ENCODE measurements around the gene LYZ. TPM values are rescaled to one million over a fixed set of nuclear protein-coding genes. Genes with fewer than 3 reads are reported as not detected.
A peak's percentile ranks its signal among the peaks of the same experiment; 100 is the strongest.

Gene LYZ
- total and polyA plus RNA-seq, 9 of the 15 experiments (the other 6 are each of a cell fraction or from before 2014, with no cell fraction given), result 27.2 to 96.3 (median 42.1) TPM

GRCh38 chr12:69359531-69360347 lies 11.6 kb downstream of the LYZ start, which contains the start of gene YEATS4 (continued):
- TF ChIP-seq RBM34 (IDR thresholded peaks at IDR 0.05; ENCODE audit: borderline replicate concordance, insufficient read depth, low read length), result no peak
- TF ChIP-seq FOXJ2 (tag; IDR thresholded peaks at IDR 0.05), result no peak
- TF ChIP-seq NFIX (CRISPR knock-in tag; IDR thresholded peaks at IDR 0.05; ENCODE audit: low read depth), result no peak
- TF ChIP-seq GTF2B (IDR thresholded peaks at IDR 0.05; ENCODE audit: extremely low read depth, insufficient read length), result peak; percentile 68
- TF ChIP-seq KLF1 (tag; IDR thresholded peaks at IDR 0.05), result peak; percentile 81; the same call in 1 of the 2 replicates
- TF ChIP-seq CHCHD3 (CRISPR knock-in tag; IDR thresholded peaks at IDR 0.05), result no peak
- TF ChIP-seq JUNB (CRISPR knock-in tag; conservative IDR thresholded peaks at IDR 0.05), result no peak
- TF ChIP-seq ATF6 (CRISPR knock-in tag; IDR thresholded peaks at IDR 0.05), result no peak; the same call in 1 of the 2 replicates
- TF ChIP-seq EP400 (IDR thresholded peaks at IDR 0.05), result peak; percentile 98
- peak; percentile 12; the same call in 1 of the 2 replicates for TF ChIP-seq TCF3 (CRISPR knock-in tag; IDR thresholded peaks at IDR 0.05)
- no peak for TF ChIP-seq MEF2A (IDR thresholded peaks at IDR 0.05; ENCODE audit: control insufficient read depth, low read depth, low read length)
- TF ChIP-seq CUX1 (CRISPR knock-in tag; IDR thresholded peaks at IDR 0.05), result no peak; the same call in 1 of the 2 replicates
- TF ChIP-seq THRA (IDR thresholded peaks at IDR 0.05), result no peak
- no peak for TF ChIP-seq TAF15 (IDR thresholded peaks at IDR 0.05; ENCODE audit: low read depth, low read length)
- no peak; the same call in 1 of the 2 replicates for TF ChIP-seq E2F5 (CRISPR knock-in tag; IDR thresholded peaks at IDR 0.05)
- no peak for TF ChIP-seq GTF2F1 (IDR thresholded peaks at IDR 0.05; ENCODE audit: low read depth, low read length)
